GM12892 (cell line): ENCODE results near the gene CDHR1.

Experiments used
- DNase-seq: peaks from one replicate; pipeline ENCODE4 v3.0.0; 2011; ENCODE audit not compliant: insufficient read length
- FAIRE-seq: peaks from 2 replicates; lab custom pipeline; 2011; peaks lifted over from hg19 to GRCh38; lab: Jason Lieb, UNC
- POLR2A ChIP-seq: IDR thresholded peaks from 2 replicates; pipeline ENCODE4 v1.6.1; 2011; ENCODE audit warnings: low read depth, low read length, control low read depth
- POLR2AphosphoS5 ChIP-seq: IDR thresholded peaks from 2 replicates; pipeline ENCODE4 v1.6.1; 2011; ENCODE audit warnings: low read depth, low read length, control low read depth
- TAF1 ChIP-seq: IDR thresholded peaks from 2 replicates; pipeline ENCODE4 v1.6.1; 2011; ENCODE audit warnings: low read depth, mild to moderate bottlenecking, control low read depth, low read length, borderline replicate concordance

CDHR1 gene

GRCh38 chr10:84264611-84265141 is 70.3 kb downstream of the CDHR1 start:
- TF ChIP-seq TAF1, result no peak
- FAIRE-seq, result peak; percentile 94
- no peak for DNase-seq

DNA sequence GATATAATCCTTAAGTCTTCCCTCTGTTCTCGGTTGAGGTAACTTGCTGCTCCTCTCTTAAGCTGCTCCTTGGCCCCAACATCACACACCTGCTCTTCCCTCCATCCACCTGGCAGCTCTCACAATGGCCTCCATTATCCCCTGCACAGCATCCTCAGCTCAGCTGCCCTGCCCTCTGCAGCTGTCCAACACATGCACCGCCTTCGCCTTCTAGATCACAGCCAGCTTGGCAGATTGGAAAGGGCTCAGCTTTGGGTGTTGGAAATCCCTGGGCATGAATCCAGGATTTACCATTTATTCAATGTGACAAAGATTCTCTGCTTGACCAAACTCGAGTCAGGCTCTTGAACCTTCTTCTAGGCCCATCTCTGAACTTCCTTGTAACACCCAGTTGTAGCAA is 71.1 kb downstream of the CDHR1 start:
- FAIRE-seq (no peak), DNase-seq (no peak)
- TF ChIP-seq POLR2A (no peak), POLR2AphosphoS5 (no peak), TAF1 (no peak)

DNA sequence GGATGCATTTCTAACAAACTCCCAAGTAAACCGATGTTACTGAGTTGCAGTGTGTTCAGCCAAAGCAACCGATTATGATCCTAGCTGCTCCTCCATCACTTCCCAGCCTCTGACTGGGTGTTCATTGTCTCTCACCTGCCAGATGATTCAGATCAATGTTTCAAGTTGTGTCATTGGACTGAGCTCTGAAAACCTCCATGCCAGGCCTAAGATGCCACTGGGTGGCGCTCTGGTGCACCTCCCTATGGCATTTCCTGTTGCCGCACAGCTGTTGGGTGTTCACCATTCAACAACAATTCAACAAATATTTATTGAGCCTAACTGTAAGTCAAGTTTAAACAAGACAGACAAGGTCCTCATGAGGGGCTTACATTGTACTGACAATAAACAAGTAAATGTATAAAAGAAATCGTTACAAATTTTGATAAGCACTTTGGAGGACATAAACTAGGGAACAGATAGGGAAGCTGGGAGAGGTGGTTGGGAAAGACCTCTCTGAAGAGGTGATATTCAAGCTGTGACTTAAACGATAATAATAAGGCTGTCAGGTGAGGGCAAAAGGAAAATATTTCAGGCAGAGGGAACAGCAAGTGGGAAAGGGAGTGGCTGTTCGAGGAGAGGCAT is 73.3 kb downstream of the CDHR1 start:
- DNase-seq, result no peak
- TF ChIP-seq POLR2A (no peak), TAF1 (no peak), POLR2AphosphoS5 (no peak)
- peak; percentile 40 for FAIRE-seq

DNA sequence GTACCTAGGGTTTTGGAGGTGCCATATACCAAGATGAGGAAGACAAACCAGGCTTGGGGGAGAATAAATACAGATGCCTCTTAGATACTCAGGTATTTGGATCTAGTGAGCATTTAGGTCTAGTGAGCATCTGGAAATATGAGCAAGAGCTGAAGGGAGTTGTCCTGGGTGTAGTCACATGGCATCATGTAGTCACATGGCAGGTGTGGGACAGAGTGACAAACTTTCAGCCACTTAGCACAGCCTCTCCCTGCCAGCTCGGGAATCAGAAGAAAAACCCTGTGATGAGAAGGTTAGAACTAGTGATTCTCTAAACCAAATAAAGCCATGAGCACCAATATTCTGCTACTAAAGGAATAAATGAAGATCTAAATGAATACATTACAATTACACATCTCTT is 74.8 kb downstream of the CDHR1 start:
- DNase-seq (no peak), FAIRE-seq (no peak)
- TF ChIP-seq POLR2AphosphoS5 (no peak), TAF1 (no peak), POLR2A (no peak)
